ENCODE results near the gene IMPDH2.
"Not testable (repeated sequence)": the region's sequence is repeated elsewhere in the genome, so short reads cannot be mapped to it uniquely, and the experiment has no call there.

The IMPDH2 gene

GRCh38 chr3:49021213-49021812 is 7.9 kb downstream of the IMPDH2 start:
- DNase-seq = peak; percentile 99

GRCh38 chr3:49020330-49021212 is 8.6 kb downstream of the IMPDH2 start:
- DNase-seq = peak; percentile 82

- DNase-seq = peak; percentile 71
Measured at GRCh38 chr3:49019941-49020329, 9.3 kb downstream of the IMPDH2 start.

- no peak for DNase-seq
Measured at GRCh38 chr3:49018707-49019006, 10.5 kb downstream of the IMPDH2 start.

- DNase-seq = peak; percentile 54
Measured at GRCh38 chr3:49017971-49018706, 11.1 kb downstream of the IMPDH2 start, which contains the start of gene DALRD3. Gene DALRD3, minus strand, starts transcription at chr3:49018580. Its CDS starts 16 bp downstream, at chr3:49018564.

GRCh38 chr3:49017229-49017970 is 11.8 kb downstream of the IMPDH2 start:
- DNase-seq = no peak

- DNase-seq = no peak
Measured at GRCh38 chr3:49016414-49017228, 12.6 kb downstream of the IMPDH2 start.

- DNase-seq = no peak
Measured at GRCh38 chr3:49015765-49016164, 13.4 kb downstream of the IMPDH2 start.

- DNase-seq = no peak
Measured at GRCh38 chr3:49015072-49015471, 14.1 kb downstream of the IMPDH2 start.

- peak; percentile 35 for DNase-seq
Measured at GRCh38 chr3:49013738-49014660, 15.2 kb downstream of the IMPDH2 start.

- DNase-seq = no peak
Measured at GRCh38 chr3:49013113-49013737, 16.0 kb downstream of the IMPDH2 start.

- no peak for DNase-seq
Measured at GRCh38 chr3:49012441-49013017, 16.7 kb downstream of the IMPDH2 start.

GRCh38 chr3:49009396-49009795 is 19.8 kb downstream of the IMPDH2 start:
- no peak for DNase-seq

GRCh38 chr3:49008627-49009026 is 20.6 kb downstream of the IMPDH2 start:
- DNase-seq = not testable (repeated sequence)

- peak; percentile 68 for DNase-seq
Measured at GRCh38 chr3:49007771-49008528, 21.2 kb downstream of the IMPDH2 start.

- peak; percentile 88 for DNase-seq
Measured at GRCh38 chr3:49007068-49007770, 22.0 kb downstream of the IMPDH2 start, which contains the start of gene WDR6. Gene WDR6, plus strand, starts transcription at chr3:49007391. Its CDS starts 41 bp downstream, at chr3:49007432.

- peak; percentile 15 for DNase-seq
Measured at GRCh38 chr3:49006408-49007067, 22.7 kb downstream of the IMPDH2 start.

- DNase-seq = no peak
Measured at GRCh38 chr3:49005998-49006397, 23.2 kb downstream of the IMPDH2 start.
